SU-DHL-6 (cell line): Measurements from ENCODE around the gene ZNF431.

Source experiments
- CTCF ChIP-seq: fragments of 200-600 bp; sonication (generic); IDR thresholded peaks from one replicate; pipeline ENCODE4 v1.5.1; 2017; ENCODE audit warnings: antibody characterized with exemption, mild to moderate bottlenecking, low read length, moderate library complexity; ENCODE audit not compliant: insufficient read depth, poor library complexity, severe bottlenecking
- EZH2phosphoT487 ChIP-seq: fragments of 200-600 bp; sonication (generic), shearing (Covaris generic); conservative IDR thresholded peaks from 2 replicates; pipeline ENCODE4 v1.6.1; 2018; ENCODE audit warnings: mild to moderate bottlenecking, antibody characterized with exemption, low read length, moderate library complexity, mixed read lengths

GRCh38 chr19:21238670-21239069 lies 96.8 kb downstream of the ZNF431 start:
- no peak for TF ChIP-seq CTCF
- TF ChIP-seq EZH2phosphoT487, result no peak
